ENCODE measurements around the gene SCN4B.

Gene SCN4B

DNA sequence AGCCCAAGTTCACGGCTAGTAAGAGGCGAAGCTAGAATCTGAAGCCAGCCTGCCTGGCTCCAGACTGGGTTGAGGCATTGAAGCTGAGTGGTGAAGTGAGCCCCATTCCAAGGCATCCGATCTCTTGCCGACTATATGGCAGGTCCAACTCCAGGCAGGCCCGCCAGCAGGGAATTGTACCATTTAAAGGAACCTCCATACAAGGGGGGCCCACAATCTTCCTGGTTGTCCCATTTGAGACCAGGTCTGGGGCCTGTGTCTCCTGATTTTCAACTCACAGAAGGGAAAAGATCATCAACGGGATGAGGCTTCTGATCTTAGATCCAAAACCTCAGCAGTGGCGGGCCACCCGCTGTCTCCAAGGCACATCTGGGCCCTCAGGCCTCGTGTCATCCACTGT, 19.7 kb upstream of the SCN4B start:
- no peak for DNase-seq

DNA sequence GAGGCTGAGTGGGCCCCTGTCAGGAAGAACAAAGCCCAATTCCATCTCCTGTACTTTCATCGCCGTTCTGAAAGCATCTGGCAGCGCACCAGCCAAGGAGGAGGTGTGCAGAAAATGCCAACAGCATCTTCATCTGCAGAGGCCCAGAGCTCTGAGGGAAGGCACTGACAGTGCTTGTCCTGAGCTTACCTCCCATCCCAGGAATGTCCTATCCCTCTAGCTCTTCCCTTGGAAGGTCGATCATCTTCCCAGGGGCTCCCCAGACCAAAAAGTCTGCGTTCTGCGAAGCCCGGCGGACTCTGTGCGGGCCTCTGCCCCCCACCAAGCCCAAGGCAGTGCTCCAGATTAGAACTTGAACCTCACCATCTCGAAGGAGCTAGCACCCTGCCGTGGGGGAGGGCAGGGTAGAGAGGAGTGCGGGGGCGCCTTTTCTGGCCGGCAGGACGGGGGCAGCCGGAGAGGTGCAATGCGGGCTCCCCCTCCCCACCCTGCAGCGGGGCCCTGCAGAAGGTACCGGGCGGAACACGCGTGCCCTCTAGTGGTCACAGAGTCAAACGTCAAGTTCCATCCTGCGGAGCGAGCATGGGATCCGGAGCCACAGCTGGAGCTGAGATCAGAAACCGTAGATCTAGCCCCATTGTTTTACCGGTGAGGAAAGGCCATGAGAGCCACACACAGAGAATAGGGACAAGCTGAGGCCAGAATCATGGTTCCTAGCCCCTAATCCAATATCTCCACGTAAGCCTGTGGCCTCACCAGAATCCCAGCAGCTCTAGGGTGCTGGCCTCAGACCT, 18.8 kb upstream of the SCN4B start:
- peak; percentile 53 for DNase-seq

DNA sequence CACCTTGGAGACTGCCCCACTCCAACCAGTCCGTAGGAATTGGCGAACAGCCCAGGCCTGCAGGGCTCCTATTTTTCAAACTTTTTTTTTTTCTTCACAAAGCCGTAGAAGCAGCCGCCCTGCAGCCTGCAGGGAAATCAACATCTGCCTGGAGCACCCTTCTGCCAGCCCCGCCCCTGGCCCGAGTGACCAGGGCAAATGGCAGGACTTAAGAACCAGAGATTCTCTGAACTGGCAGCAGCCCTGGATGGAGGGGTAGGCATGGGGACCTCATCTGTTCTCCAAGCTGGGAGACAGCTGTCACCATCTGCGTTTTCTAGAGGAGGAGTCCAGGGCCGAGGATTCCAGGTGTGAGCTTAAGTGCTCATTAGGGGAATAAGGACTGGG, 18.3 kb upstream of the SCN4B start:
- no peak for DNase-seq

DNA sequence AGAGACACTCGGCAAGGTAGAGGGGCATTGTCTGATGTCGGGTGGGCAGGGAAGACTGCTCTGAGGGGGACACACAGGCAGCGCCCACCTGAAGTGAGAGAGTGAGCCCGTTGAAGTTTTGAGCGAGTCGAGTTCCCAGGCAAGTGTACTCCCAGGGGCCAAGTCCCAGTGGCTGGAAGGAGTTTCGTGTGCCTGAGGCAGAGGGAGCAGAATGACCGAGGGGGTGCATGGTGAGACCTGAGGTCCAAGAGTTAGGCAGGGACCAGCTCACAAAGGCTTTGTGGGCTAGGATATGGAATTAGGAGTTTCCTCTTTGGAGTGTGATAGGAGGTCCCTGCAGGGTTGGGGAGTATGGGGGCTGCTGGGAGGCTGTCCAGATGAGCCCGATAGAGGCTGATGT, 17.6 kb upstream of the SCN4B start:
- no peak for DNase-seq

DNA sequence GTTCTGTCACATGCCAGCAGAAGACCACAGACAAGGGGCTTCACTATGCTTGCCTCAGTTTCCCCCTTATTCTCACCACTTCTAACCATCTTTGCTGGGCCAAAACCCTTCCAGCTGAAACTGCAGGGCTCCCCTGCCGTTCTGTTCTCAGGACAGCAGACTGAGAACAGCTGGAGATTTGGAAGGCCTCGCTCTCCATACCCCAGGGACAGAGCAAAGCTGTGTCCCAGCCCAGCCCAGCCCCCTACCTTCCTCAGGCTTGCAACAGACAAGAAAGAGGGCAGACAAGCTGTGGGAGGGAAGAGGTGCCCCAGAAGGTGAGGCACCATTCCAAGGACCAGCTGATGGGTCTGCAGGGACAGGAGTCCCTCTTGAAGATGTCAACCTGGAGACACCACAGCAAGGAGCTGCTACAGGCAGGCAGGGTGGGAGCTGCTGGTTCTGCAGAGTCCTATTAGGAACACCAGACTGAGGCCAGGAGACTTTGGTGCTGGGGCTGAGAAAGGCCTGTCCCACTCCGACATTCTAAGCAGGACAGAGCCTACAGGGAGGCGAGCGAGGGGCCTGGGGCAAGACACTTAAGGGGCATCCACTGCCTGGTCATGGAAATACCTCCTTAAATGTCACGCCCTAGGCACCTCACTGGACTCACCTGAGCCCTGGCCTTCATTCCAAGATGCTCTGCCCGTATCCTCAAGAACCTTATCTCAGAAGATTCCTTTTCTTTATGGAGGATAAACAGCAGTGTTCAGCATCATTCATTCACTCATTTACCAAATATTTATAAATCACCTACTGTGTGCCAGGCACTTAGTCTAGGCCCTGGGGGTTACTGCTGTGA, 16.9 kb upstream of the SCN4B start:
- no peak for DNase-seq

DNA sequence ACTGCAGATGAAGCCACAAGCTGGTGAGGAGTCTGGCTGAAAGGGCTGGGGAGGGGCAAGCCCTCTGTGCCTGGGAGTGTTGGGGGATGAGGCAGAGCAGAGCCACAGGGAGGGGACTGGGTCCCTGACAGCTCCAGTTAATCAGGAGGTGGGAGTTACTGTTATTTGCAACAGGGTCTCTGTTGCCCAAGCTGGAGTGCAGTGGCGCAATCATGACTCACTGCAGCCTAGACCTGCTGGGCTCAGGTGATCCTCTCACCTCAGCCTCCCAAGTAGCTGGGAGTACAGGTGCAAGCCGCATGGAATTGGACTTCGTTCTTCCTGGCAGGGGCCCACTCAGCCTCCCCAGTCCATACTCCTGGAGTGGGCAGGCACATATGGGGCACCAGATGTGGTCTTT, 16.1 kb upstream of the SCN4B start:
- no peak for DNase-seq

DNA sequence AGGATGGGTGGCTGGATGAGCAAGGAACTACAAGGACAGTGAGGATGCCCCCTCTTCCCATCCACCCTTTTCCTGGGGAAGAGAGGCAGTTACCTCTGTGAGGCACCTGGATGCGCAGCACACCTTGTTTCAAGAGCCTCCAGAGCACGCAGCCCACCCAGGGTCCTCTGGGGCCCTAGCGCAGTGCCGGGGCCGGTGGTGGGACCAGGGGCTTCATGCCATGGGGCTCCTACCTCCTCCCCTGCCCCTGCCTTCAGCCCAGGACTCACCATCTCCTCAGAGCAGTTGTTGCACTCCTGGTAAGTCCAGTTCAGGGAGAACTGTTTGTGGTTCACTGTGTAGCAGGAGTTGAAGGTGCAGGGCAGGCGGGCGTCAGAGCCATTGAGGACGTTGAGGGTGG, 15.7 kb upstream of the SCN4B start:
- DNase-seq: no peak

DNA sequence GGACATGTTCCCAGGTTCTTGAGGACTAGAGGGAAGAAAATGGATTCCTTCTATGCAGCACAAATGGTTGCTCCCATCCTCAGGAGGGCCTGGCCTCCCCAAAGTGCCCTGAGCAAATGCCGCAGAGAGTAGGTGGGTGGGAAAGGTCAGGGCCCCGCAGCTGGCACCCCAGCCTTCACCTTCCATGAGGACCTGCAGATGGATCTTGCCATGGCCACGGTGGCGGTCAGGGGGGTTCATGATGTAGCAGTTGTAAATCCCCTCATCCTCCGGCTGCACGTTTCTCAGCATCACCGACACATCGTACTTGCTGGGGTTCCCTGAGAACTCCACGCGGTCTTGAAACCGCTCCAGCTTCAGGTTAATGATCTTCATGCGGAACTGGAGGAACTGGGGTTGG, 15.3 kb upstream of the SCN4B start:
- DNase-seq: no peak

DNA sequence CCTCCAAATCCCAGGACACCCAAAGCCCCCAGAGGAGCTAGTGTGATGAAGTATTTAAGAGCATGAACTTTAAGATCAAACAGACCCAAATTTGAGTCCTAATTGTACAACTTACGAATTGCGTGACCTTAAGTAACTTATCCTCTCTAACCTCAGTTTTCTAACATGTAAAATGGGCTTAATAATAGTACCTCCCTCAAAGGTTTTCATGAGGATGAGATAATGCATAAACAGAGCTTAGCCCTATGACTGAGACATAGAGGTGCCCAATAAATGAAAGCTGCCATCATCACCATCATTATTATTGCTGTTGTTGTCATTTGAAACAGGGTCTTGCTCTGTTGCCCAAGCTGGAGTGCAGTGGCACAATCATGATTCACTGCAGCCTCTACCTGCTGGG, 14.6 kb upstream of the SCN4B start:
- no peak for DNase-seq

DNA sequence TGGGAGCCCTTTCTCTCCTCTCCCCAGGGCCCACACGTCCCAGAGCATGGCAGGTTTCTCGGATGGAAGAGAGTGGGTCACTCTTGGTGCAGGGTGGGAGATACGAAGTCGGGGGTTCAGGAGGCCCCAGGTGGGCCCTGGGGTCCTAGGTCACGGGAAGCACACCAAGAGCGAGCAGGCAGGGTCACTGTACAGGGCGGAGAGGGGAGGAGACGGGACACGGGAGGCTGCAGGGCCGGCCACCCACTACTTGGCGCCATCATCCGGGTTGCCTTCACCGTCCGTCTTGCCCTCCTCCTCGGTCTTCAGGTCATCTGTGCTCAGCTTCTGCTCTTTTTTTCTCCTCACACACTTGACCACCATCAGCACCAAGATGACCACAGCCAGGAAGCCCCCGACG, 14.0 kb upstream of the SCN4B start:
- DNase-seq: no peak

DNA sequence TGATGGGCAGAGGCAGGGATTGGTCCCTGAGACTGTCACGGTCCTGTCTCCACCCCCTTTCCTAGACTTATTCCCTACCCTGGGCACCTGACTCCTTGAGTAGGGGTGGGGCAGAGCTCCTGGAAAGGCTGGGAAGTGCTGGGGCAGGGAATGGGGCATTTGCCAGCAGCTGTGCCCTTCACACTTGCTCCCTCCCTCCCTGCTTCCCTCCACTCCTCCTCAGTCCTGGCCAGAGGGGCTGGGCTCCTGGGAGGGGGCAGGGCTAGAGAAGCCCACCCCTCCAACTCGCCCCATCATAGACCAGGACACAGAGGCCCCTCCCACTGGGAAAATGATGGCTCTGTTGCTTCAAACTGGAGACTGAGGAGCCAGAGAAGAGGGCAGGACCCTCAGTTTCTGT, 12.3 kb upstream of the SCN4B start:
- DNase-seq: no peak

DNA sequence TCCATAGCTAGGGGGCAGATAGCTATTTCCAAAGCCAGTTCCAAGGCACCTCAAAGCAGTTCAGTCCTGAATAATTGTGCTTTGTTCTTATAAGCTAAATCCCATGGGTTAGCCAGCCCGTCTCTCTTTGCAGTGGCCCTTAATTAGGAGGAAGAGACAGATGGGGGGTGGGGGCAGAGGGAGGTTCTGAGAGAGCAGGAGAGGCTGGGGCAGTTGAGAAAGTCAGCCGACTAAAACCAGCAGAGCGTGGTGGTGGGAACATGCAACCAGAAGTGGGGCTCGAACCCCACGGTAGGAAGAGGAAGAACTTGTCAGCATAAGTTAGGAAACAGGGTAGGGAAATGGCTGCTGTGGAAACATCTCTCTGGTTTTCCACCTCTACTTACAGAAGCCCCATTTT, 10.9 kb upstream of the SCN4B start:
- no peak for DNase-seq

DNA sequence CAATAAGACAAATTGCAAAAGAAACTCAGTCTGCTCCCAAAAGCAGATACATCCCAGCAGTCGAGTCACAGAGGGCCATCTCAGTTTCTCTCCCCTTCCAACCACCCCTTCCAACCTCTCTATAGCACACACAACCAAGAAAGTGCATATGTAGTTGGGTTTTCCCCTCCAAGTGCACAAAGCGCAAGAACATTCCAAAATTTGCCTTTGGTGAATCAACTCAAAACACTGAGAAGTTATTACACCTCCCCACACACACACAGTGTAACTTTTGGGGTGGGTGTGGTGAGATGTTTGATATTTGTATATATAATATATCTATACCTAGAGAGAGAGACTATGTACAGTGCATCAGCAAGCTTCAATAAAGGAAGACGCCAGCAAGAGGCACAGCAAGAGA, 10.2 kb upstream of the SCN4B start:
- no peak for DNase-seq

DNA sequence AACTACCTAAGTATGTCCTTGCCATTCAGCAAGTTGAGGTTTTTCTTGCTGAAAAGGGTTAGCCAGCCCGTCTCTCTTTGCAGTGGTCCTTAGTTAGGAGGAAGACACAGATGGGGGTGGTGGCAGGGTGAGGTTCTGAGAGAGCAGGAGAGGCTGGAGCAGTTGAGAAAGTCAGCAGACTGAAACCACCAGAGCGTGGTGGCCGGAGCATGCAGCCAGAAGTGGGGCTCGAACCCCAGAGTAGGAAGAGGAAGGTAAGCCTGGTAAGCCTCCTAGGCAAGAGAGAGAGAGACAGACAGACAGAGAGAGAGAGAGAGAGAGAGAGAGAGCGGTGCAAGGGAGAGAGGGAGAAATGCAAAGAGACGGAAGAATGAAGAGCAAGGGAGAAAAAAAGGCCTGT, 9.2 kb upstream of the SCN4B start:
- DNase-seq: no peak

DNA sequence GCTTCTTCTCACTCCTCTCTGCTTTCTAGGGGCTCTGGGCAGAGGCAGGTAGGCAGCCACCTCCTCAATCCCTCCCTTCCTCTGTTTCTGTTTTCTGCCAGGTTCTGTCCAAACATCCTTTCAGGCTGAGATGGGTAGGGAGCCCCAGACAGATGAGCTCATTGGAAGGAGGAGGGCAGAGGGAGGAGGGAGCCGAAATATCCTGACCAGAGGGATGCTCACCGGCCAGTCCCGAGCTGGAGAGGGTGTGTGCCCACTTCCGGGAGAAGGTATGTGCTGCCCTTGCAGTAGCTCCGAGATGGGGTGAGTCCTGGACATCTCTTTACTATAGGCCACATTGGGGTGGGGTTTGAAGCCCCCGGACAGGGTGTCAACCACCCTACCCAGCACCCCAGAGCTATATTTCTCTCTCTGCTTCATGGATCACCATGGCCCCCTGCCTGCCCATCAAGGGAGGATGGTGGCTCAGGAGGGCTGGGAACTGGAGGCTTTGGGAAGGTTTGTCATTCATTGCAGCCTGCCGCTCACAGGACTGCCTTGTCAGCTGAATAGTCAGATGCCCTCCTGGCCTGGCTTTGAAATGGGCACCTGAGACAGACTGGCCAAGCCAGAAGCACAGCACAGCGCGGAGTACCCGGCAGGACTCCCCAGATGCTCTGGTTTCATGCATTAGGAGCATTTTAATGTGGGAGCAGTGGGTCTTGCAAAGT, 4.7 kb upstream of the SCN4B start:
- DNase-seq: no peak

DNA sequence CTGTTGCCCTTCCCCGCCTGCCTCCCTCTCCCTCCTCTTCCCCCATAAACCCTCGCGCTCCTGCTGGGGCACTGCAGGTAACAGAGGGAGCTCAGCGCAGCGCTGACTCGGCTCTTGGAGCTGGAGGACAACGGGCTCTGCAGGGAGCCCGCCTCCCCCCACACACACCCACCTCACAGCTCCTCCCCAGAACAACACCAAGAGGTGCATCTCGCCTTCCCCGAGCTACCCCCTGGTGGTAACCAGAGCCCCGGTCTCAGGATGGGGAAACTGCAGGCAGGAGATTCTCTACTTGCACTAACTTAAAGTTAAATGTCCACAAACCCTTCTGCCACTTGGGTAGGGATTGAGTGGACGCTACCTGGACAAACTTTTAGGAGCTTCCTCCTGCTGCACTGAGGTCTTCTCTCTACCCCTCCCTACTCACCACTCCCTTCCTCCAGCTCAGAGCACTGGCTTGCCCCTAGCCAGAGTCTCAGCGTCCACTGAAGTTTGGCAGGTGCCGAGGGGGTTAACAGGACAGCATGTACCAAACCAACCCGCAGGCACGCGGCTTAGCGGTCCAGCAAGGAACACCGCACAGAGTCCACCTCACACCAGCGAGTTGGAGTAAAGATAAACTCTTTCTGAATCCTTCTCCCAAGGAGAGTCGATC, 4.0 kb upstream of the SCN4B start:
- no peak for DNase-seq

DNA sequence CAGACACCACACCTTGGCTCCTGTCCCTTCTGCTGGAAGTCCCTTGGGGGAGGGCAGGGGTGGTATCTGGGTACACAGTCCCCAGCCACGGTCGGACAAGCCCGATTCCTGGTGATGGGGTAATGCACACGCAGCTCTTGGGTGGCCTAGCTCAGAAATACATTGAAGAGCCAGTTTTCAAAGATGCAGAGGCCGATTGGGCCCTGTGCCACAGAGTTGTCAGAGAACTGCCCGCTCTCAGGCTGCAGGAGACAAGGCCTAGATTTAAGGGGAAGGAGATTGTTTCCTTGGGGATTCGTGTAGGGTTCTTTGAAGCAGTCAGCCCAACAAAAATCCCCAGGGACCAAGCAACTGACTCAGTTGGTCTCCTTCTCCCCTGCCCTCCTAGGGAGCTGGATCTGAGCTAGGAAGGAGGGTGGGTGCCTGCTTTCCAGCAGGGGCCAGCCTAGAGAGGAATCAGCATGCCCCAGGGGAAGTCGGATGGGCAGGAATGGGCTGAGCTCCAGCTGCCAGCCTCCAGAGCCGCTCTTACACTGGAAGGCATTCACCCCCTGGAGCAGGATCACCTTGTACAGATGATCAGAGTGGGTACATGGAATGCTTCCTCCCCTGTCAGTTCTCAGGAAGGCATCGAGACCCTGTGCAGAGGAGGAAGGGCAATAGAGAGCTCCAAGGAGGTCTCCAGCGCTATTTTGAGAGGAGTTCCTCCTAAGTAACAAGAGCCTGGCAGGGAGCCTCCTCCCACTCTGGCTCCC, 3.3 kb upstream of the SCN4B start:
- no peak for DNase-seq

DNA sequence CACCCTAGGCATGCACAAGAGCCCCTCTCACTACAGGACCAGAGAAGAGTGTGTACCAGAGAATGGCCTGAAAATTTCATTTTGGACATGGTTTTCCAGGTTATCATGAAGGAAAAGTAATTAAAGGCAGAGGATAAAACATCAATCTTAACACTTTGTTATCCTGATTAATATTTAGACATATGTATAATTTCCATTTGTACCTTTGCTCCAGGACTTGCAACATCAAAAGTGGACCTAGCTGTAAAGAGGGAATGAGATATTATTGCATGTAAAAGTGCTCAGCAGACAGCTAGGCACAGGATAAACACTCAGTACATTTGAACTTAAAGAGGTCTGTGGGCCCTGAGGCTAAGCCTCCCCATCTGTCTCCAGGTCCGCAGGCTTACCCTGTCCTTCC, 2.0 kb upstream of the SCN4B start:
- no peak for DNase-seq

DNA sequence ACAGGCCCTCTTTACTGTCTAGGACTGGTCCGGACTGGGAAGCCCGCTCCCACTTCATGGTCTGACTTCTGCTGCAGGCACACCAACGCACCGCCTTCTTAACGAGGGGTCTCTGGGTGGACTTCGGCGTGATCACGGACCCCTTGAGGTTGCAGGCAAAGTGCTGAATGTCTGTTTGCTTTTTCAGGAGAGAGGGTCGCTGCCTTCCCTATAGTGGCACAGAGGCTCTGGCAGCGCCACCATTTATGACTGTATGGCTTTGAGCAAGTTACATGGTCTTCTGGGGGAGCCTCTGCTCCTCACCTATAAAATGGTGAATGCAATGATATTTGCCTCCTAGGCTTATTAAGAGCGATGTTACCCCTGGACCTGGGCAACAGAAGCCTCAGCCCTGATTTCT, 1.4 kb upstream of the SCN4B start:
- no peak for DNase-seq

DNA sequence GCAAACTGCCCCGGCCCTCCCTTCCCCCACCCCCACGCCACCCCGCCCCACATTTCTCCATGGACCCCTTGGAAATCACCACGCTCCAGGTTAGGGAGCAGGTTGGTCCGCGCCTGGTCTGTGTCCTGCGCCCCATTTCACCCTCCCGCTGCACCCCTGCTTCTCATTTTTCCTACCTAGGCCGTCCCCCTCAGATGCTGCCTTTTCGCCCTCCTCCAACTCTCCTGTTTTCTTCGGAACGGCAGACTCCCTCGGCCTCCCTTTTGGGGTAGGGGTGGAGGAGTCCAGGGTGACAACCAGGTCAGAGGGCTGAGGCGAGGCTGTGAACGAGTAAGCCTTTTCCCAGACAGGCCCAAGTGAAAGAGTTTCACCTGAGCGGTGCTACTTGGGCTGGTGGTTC, 893 bp upstream of the SCN4B start:
- no peak for DNase-seq

DNA sequence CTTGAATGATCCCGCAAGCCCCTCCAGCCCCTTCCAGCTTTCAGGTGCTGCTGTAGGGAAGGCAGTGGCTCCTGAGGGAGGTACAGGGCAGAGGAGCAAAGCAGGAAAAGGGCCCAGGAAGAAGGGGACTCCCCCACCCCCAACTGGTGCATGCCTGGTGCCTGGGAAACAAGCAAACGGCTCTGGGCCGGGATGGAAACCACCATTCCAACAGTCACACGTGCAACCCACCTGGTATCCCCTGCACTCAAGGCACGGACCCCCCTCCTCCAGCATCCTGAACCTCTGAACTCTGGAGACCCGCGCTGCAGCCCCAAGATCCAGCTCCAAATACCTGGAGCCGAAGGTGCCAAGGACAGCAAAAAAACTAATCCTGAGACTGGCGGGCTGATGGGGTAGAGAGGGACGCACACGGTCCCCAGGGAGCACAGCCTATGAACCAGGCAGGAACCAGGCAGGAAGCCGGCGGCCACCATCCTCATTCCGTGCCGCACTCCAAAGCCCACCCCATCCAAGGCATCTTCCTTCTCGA, 537 bp downstream of the SCN4B start:
- no peak for DNase-seq

DNA sequence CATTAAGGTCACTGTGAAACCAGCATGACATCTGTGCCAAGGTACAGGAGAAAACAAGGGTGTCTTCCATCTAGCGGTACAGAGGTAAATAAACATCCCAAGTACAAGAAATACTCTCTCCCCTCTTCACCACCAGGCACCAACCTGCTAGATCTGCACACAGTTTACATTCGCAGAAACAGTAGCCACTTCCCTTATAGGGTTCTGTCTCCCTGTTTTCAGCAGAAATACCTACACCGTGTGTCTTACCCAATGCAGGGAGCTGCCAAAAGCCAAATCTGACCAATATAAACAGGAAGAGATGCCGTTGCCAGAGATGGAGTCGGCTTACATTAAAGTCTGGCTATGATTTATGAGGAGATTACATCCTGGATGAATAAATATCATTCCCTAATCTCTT, 1.2 kb downstream of the SCN4B start:
- no peak for DNase-seq
